Activated naive CD8-positive, alpha-beta T cell treated with anti-CD3 and anti-CD28 coated beads, Interleukin-2, amount 50 U/mL, for 24 hours (primary cell): Measurements from ENCODE around the gene TP63.

Experiments
- ATAC-seq: fragments of 150-1000 bp; cut with Tn5 transposase; one replicate; pipeline ENCODE4 v1.10.0; 2021
- DNase-seq: peaks from one replicate; pipeline ENCODE4 v3.0.0; 2021
- H3K27ac Mint-ChIP-seq: one replicate; pipeline ENCODE4 v1.8.0; 2021; ENCODE audit warnings: mild to moderate bottlenecking, mixed read lengths
- H3K27me3 Mint-ChIP-seq: one replicate; pipeline ENCODE4 v1.8.0; 2021; ENCODE audit warnings: mixed read lengths
- H3K36me3 Mint-ChIP-seq: one replicate; pipeline ENCODE4 v1.8.0; 2021; ENCODE audit warnings: low read depth, mixed read lengths
- H3K4me1 Mint-ChIP-seq: one replicate; pipeline ENCODE4 v1.8.0; 2021; ENCODE audit warnings: mixed read lengths
- H3K4me3 Mint-ChIP-seq: one replicate; pipeline ENCODE4 v1.8.0; 2021; ENCODE audit warnings: mild to moderate bottlenecking, moderate library complexity, mixed read lengths
- H3K9me3 Mint-ChIP-seq: one replicate; pipeline ENCODE4 v1.8.0; 2021; ENCODE audit warnings: mixed read lengths

TP63 gene

DNA sequence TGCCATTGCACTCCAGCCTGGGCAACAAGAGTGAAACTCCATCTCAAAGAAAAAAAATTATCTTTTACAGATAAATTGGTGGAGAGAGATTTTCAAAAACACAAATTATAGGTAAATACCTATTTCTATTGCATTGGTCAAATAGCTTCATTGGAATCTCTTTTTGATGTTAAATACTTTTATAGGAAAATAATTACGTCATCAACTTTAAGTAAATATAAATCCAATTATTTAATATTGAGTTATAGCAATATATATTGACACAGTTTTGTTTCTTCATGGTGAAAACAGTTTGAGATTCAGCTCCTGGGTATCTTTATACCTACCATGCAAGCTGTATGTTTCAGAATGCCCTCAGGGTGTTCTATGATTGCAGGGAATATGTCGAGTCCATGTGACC, 172.1 kb downstream of the TP63 start:
- Mint-ChIP-seq H3K4me3 (no peak overlapping the region), H3K9me3 (no peaks in the 10 kb centered on the region), H3K27me3 (no peaks in the 10 kb centered on the region), H3K27ac (no peak overlapping the region), H3K36me3 (no peaks in the 10 kb centered on the region), H3K4me1 (no peaks in the 10 kb centered on the region)
- DNase-seq = no peak
- ATAC-seq = no peak

- Mint-ChIP-seq H3K27ac (no peak overlapping the region), H3K4me3 (no peak overlapping the region), H3K27me3 (no peaks in the 10 kb centered on the region), H3K9me3 (no peaks in the 10 kb centered on the region), H3K4me1 (no peaks in the 10 kb centered on the region), H3K36me3 (no peaks in the 10 kb centered on the region)
- ATAC-seq (no peak), DNase-seq (no peak)
Measured at GRCh38 chr3:189805375-189806067, 174.3 kb downstream of the TP63 start.

GRCh38 chr3:189806171-189806951, 175.2 kb downstream of the TP63 start:
- Mint-ChIP-seq H3K27me3 (no peaks in the 10 kb centered on the region), H3K4me1 (no peaks in the 10 kb centered on the region), H3K4me3 (no peak overlapping the region)

DNA sequence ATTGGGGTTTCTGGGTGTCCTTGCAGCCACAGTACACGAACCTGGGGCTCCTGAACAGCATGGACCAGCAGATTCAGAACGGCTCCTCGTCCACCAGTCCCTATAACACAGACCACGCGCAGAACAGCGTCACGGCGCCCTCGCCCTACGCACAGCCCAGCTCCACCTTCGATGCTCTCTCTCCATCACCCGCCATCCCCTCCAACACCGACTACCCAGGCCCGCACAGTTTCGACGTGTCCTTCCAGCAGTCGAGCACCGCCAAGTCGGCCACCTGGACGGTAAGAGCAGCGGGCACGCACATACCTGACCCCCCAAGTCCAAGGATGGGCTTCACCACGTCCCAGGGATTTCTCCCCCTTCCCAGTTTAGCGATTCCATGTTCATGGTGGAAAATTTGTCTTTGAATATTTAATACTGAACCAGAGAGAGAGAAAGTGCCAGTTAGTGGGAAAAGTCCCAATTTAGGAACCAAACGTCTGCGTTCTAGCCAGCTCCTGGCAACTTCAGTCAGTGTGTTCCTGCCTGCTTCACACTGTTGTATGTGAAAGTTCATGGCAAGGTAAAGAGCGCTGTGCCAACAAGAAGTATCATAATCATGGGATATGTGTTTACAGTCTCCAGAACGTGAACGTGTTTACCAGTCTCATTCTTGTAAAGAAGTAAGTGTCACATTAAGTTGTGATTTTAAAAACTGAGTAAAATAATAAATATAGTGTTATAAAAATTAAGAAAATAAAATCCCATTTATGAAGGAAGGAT, 177.2 kb downstream of the TP63 start:
- no peak overlapping the region for H3K4me3 Mint-ChIP-seq
- no peaks in the 10 kb centered on the region for H3K36me3 Mint-ChIP-seq
- no peak for ATAC-seq

More at GRCh38 chr3:189806171-189806951, 175.2 kb downstream of the TP63 start:
- Mint-ChIP-seq H3K9me3 (no peaks in the 10 kb centered on the region), H3K27ac (no peak overlapping the region), H3K36me3 (no peaks in the 10 kb centered on the region)
- no peak for DNase-seq
- ATAC-seq = no peak

GRCh38 chr3:189809583-189809982, 178.4 kb downstream of the TP63 start:
- H3K4me1 Mint-ChIP-seq = no peaks in the 10 kb centered on the region
- H3K36me3 Mint-ChIP-seq = no peaks in the 10 kb centered on the region
- no peak overlapping the region for H3K4me3 Mint-ChIP-seq
- H3K9me3 Mint-ChIP-seq = no peaks in the 10 kb centered on the region
- no peaks in the 10 kb centered on the region for H3K27me3 Mint-ChIP-seq
- DNase-seq = no peak
- no peak for ATAC-seq
- no peak overlapping the region for H3K27ac Mint-ChIP-seq

More for the DNA sequence above, 177.2 kb downstream of the TP63 start:
- no peaks in the 10 kb centered on the region for H3K27me3 Mint-ChIP-seq
- DNase-seq = no peak
- no peaks in the 10 kb centered on the region for H3K4me1 Mint-ChIP-seq
- H3K27ac Mint-ChIP-seq = no peak overlapping the region
- H3K9me3 Mint-ChIP-seq = no peaks in the 10 kb centered on the region

DNA sequence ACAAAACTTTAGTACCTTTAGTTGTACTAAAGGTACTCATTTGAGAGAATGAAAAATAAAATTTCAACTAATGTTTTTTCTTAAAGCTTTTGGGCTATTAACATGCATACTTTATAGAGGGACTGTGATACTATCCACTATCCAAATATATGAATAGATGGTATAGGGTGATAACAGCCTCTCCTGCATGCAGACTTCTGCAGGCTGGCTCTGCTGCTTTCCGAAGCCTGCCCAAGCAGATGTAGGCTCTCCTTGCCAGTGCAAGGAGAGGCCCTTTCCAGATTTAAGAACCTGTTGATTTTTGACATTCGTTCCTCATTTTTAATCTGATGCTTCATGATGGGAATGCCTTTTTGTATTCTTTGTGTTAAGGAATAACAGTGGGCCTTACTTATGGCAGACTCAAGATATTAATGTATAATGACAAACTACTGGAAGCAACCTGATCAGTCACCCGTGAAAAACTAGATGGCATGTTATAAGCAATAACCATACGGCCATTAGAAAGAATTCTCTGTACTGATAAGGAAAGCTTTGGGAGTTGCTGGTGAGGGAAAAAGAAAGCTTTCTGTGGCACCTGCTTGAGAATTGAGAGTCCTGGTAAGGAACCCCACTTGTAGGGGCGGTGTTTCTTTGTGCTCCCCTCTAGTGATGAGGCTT, 181.7 kb downstream of the TP63 start:
- H3K27me3 Mint-ChIP-seq = no peaks in the 10 kb centered on the region
- no peaks in the 10 kb centered on the region for H3K36me3 Mint-ChIP-seq

DNA sequence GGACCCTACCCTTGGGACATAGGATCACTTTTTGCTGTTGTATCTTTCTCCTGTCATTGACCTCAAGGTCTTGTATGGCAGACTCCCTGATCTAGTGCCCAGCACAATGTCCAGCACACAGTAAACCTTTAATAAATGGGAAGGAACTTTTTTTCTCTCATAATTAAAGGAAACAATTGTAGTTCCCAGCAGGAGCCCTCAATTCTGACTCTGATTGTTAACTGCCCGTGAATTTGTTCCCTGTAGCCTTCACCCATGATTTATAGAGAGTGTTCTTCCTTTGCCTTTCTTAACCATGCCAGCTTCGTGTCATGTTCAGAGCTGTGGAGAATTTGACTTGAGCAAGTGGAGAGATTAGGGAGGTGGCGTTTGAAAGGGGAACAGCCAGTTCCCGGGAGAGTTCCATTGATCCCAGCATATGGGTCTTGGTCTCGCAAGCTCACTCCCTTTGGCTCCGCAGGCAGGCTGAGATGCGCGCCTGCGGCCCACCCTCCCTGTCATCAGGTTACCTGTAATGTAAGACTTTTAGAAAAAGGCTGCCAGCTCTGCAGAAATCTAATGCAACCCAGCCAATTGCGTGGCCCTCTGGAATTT, 182.6 kb downstream of the TP63 start:
- ATAC-seq (no peak), DNase-seq (no peak)
- H3K27ac Mint-ChIP-seq = no peak overlapping the region
- no peaks in the 10 kb centered on the region for H3K36me3 Mint-ChIP-seq
- H3K27me3 Mint-ChIP-seq = no peaks in the 10 kb centered on the region
- H3K4me3 Mint-ChIP-seq = no peak overlapping the region
- no peaks in the 10 kb centered on the region for H3K4me1 Mint-ChIP-seq
- no peaks in the 10 kb centered on the region for H3K9me3 Mint-ChIP-seq

More for the DNA sequence above, 181.7 kb downstream of the TP63 start:
- ATAC-seq (no peak), DNase-seq (no peak)
- Mint-ChIP-seq H3K9me3 (no peaks in the 10 kb centered on the region), H3K4me1 (no peaks in the 10 kb centered on the region), H3K27ac (no peak overlapping the region), H3K4me3 (no peak overlapping the region)

- H3K36me3 Mint-ChIP-seq = no peaks in the 10 kb centered on the region
- DNase-seq (no peak), ATAC-seq (no peak)
- H3K9me3 Mint-ChIP-seq = no peaks in the 10 kb centered on the region
- no peak overlapping the region for H3K4me3 Mint-ChIP-seq
- no peak overlapping the region for H3K27ac Mint-ChIP-seq
- no peaks in the 10 kb centered on the region for H3K4me1 Mint-ChIP-seq
- no peaks in the 10 kb centered on the region for H3K27me3 Mint-ChIP-seq
Measured at GRCh38 chr3:189820365-189820720, 189.2 kb downstream of the TP63 start.

GRCh38 chr3:189821262-189821661, 190.1 kb downstream of the TP63 start:
- Mint-ChIP-seq H3K9me3 (no peaks in the 10 kb centered on the region), H3K36me3 (no peaks in the 10 kb centered on the region), H3K27me3 (no peaks in the 10 kb centered on the region), H3K4me1 (no peaks in the 10 kb centered on the region), H3K4me3 (no peak overlapping the region), H3K27ac (no peak overlapping the region)
- DNase-seq (no peak), ATAC-seq (no peak)

GRCh38 chr3:189822726-189823125, 191.5 kb downstream of the TP63 start:
- no peak overlapping the region for H3K27ac Mint-ChIP-seq
- H3K9me3 Mint-ChIP-seq = no peaks in the 10 kb centered on the region
- ATAC-seq (no peak), DNase-seq (no peak)
- H3K4me3 Mint-ChIP-seq = no peak overlapping the region
- H3K4me1 Mint-ChIP-seq = no peaks in the 10 kb centered on the region
- H3K27me3 Mint-ChIP-seq = no peaks in the 10 kb centered on the region
- no peaks in the 10 kb centered on the region for H3K36me3 Mint-ChIP-seq

GRCh38 chr3:189824629-189825312, 193.6 kb downstream of the TP63 start:
- ATAC-seq (no peak), DNase-seq (no peak)
- no peak overlapping the region for H3K4me3 Mint-ChIP-seq
- no peaks in the 10 kb centered on the region for H3K9me3 Mint-ChIP-seq
- no peaks in the 10 kb centered on the region for H3K4me1 Mint-ChIP-seq
- H3K27me3 Mint-ChIP-seq = no peaks in the 10 kb centered on the region
- no peaks in the 10 kb centered on the region for H3K36me3 Mint-ChIP-seq
- no peak overlapping the region for H3K27ac Mint-ChIP-seq

DNA sequence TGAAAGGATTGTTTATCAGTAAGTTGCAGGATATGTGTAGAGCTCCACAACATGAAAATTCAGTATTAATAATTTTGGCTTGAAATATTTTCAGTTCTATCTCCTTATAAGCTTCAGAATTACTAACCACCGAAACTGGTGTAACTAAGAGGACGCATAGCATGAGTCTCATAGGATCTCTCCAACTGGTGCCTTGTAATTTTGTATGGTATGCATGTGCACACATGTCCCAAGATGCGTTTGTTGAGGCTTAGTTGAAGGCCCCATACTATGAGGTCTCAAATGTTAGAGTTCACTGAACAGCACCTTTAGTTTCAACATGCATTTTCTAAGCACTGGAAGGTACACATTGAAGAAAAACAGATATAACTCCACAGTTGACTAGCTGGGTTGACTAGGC, 195.4 kb downstream of the TP63 start:
- no peak overlapping the region for H3K4me3 Mint-ChIP-seq

GRCh38 chr3:189827108-189827507, 195.9 kb downstream of the TP63 start:
- Mint-ChIP-seq H3K9me3 (no peaks in the 10 kb centered on the region), H3K4me3 (no peak overlapping the region), H3K27me3 (no peaks in the 10 kb centered on the region), H3K36me3 (no peaks in the 10 kb centered on the region), H3K27ac (no peak overlapping the region), H3K4me1 (no peaks in the 10 kb centered on the region)
- DNase-seq (no peak), ATAC-seq (no peak)

More for the DNA sequence above, 195.4 kb downstream of the TP63 start:
- Mint-ChIP-seq H3K27me3 (no peaks in the 10 kb centered on the region), H3K4me1 (no peaks in the 10 kb centered on the region), H3K27ac (no peak overlapping the region), H3K36me3 (no peaks in the 10 kb centered on the region), H3K9me3 (no peaks in the 10 kb centered on the region)
- DNase-seq = no peak
- ATAC-seq = no peak

- DNase-seq (no peak), ATAC-seq (no peak)
- Mint-ChIP-seq H3K27ac (no peak overlapping the region), H3K4me1 (no peaks in the 10 kb centered on the region), H3K9me3 (no peaks in the 10 kb centered on the region), H3K36me3 (no peaks in the 10 kb centered on the region), H3K4me3 (no peak overlapping the region), H3K27me3 (no peaks in the 10 kb centered on the region)
Measured at GRCh38 chr3:189830401-189830800, 199.2 kb downstream of the TP63 start.
